AG10803 (cell line): ENCODE data around the gene PSD2.

Experiments
- DNase-seq: peaks from one replicate; pipeline ENCODE4 v3.0.0; 2010; ENCODE audit warnings: low read depth
- H3K4me3 ChIP-seq: 2 replicates; pipeline ENCODE4 v1.5.1; 2011; ENCODE audit warnings: mild to moderate bottlenecking, low read length, control low read depth
- TF ChIP-seq, protein P1 (sequence below): conservative IDR thresholded peaks from 2 replicates; pipeline ENCODE4 v1.5.1; 2011; ENCODE audit warnings: mild to moderate bottlenecking, low read length, control low read depth, inconsistent platforms

PSD2 gene

DNA sequence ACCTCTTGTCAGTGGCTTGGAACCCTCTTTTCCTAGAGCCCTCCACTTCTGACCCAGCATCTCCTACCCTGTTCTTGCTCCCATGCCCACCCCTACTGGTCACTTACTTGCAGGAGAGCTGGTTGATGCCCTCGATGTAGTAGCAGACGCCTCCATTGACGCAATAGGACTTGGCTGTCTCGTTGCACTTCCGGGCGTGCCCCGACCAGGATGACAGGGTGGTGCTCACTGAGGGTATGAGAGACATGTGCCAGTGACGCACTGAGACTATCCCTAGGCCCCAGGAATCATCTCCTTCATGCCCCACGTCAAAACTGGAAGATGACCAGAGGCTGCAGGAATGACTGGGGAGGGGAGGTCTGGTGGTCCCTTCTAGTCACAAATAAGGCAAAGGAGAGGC, 76.0 kb downstream of the PSD2 start:
- TF ChIP-seq, protein P1, sequence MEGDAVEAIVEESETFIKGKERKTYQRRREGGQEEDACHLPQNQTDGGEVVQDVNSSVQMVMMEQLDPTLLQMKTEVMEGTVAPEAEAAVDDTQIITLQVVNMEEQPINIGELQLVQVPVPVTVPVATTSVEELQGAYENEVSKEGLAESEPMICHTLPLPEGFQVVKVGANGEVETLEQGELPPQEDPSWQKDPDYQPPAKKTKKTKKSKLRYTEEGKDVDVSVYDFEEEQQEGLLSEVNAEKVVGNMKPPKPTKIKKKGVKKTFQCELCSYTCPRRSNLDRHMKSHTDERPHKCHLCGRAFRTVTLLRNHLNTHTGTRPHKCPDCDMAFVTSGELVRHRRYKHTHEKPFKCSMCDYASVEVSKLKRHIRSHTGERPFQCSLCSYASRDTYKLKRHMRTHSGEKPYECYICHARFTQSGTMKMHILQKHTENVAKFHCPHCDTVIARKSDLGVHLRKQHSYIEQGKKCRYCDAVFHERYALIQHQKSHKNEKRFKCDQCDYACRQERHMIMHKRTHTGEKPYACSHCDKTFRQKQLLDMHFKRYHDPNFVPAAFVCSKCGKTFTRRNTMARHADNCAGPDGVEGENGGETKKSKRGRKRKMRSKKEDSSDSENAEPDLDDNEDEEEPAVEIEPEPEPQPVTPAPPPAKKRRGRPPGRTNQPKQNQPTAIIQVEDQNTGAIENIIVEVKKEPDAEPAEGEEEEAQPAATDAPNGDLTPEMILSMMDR = no peak
- H3K4me3 ChIP-seq = no peak overlapping the region
- DNase-seq = no peak

- no peak overlapping the region for H3K4me3 ChIP-seq
Measured at GRCh38 chr5:139872052-139872766, 76.6 kb downstream of the PSD2 start.

GRCh38 chr5:139872851-139873794, 77.5 kb downstream of the PSD2 start:
- TF ChIP-seq, protein P1 = no peak
- DNase-seq = no peak
- no peak overlapping the region for H3K4me3 ChIP-seq

More at GRCh38 chr5:139872052-139872766, 76.6 kb downstream of the PSD2 start:
- no peak for DNase-seq
- TF ChIP-seq, protein P1 = no peak

GRCh38 chr5:139875957-139876356, 80.3 kb downstream of the PSD2 start:
- no peak overlapping the region for H3K4me3 ChIP-seq
- no peak for DNase-seq
- TF ChIP-seq, protein P1 = no peak

GRCh38 chr5:139877129-139877597, 81.6 kb downstream of the PSD2 start:
- H3K4me3 ChIP-seq = no peak overlapping the region
- DNase-seq = no peak
- TF ChIP-seq, protein P1 = no peak

- H3K4me3 ChIP-seq = no peak overlapping the region
- no peak for DNase-seq
- TF ChIP-seq, protein P1 = no peak
Measured at GRCh38 chr5:139878093-139878492, 82.5 kb downstream of the PSD2 start.
